D721Med (cell line): ENCODE data around the gene TRIM52.
"Not testable (repeated sequence)": the region's sequence is repeated elsewhere in the genome, so short reads cannot be mapped to it uniquely, and the experiment has no call there.

Experiments used
- DNase-seq: peaks from one replicate; pipeline ENCODE4 v3.0.0; 2011; ENCODE audit warnings: low spot score; ENCODE audit not compliant: insufficient read length
- FAIRE-seq: peaks from 2 replicates; lab custom pipeline; 2011; peaks lifted over from hg19 to GRCh38; lab: Jason Lieb, UNC
- CTCF ChIP-seq: IDR thresholded peaks from 2 replicates; pipeline ENCODE4 v1.5.1; 2012; ENCODE audit warnings: mild to moderate bottlenecking, control low read depth; ENCODE audit not compliant: insufficient read depth; ENCODE audit errors: missing control alignments

The TRIM52 gene

GRCh38 chr5:181217111-181217802 lies 43.7 kb downstream of the TRIM52 start:
- no peak for TF ChIP-seq CTCF
- FAIRE-seq (no peak), DNase-seq (no peak)

- FAIRE-seq (no peak), DNase-seq (no peak)
- no peak for TF ChIP-seq CTCF
These were observed 44.6 kb downstream of the TRIM52 start for GRCh38 chr5:181215997-181216989.

- not testable (repeated sequence) for DNase-seq, FAIRE-seq
These were observed 46.7 kb downstream of the TRIM52 start for GRCh38 chr5:181214249-181214648.

- no peak for DNase-seq
- no peak for TF ChIP-seq CTCF
- FAIRE-seq = no peak
These were observed 48.0 kb downstream of the TRIM52 start for GRCh38 chr5:181212934-181213333.

GRCh38 chr5:181212080-181212479 lies 48.9 kb downstream of the TRIM52 start:
- no peak for TF ChIP-seq CTCF
- DNase-seq = no peak
- no peak for FAIRE-seq

GRCh38 chr5:181211208-181211607 lies 49.7 kb downstream of the TRIM52 start:
- TF ChIP-seq CTCF = no peak
- no peak for FAIRE-seq
- DNase-seq = no peak

- DNase-seq, FAIRE-seq: not testable (repeated sequence)
These were observed 50.2 kb downstream of the TRIM52 start for GRCh38 chr5:181210698-181211097.

- not testable (repeated sequence) for FAIRE-seq, DNase-seq
These were observed 50.8 kb downstream of the TRIM52 start for GRCh38 chr5:181210148-181210547.

- not testable (repeated sequence) for FAIRE-seq, DNase-seq
These were observed 51.9 kb downstream of the TRIM52 start for GRCh38 chr5:181209006-181209405.
